Adipocyte (in vitro differentiated cells): ENCODE measurements around the gene EBF3.
A peak's percentile ranks its signal among the peaks of the same experiment; 100 is the strongest.

Experiments used
- DNase-seq: peaks from one replicate; pipeline ENCODE4 v3.0.0-alpha.2; 2015; ENCODE audit warnings: low read depth
- H3K27me3 ChIP-seq: replicated peaks from 2 replicates; pipeline ENCODE4 v1.7.0; 2013; ENCODE audit warnings: mild to moderate bottlenecking, low read length, moderate library complexity; ENCODE audit not compliant: control insufficient read depth, insufficient read depth
- H3K36me3 ChIP-seq: 2 replicates; pipeline ENCODE4 v1.7.0; 2013; ENCODE audit warnings: low read length, mild to moderate bottlenecking, moderate library complexity; ENCODE audit not compliant: control insufficient read depth, insufficient read depth, severe bottlenecking
- H3K4me1 ChIP-seq: 2 replicates; pipeline ENCODE4 v1.7.0; 2013; ENCODE audit warnings: mild to moderate bottlenecking, low read length, moderate library complexity; ENCODE audit not compliant: control insufficient read depth, insufficient read depth
- H3K4me3 ChIP-seq: 2 replicates; pipeline ENCODE4 v1.7.0; 2013; ENCODE audit warnings: mild to moderate bottlenecking, low read length, moderate library complexity
- H3K9ac ChIP-seq: 2 replicates; pipeline ENCODE4 v1.7.0; 2013; ENCODE audit warnings: mild to moderate bottlenecking, low read length, moderate library complexity
- H3K9me3 ChIP-seq: 2 replicates; pipeline ENCODE4 v1.7.0; 2013; ENCODE audit warnings: mild to moderate bottlenecking, low read length, moderate library complexity; ENCODE audit not compliant: control insufficient read depth

The EBF3 gene

GRCh38 chr10:129993621-129994020 lies 29.5 kb upstream of the EBF3 start:
- peaks cover 13% of the 10 kb centered on the region for H3K4me1 ChIP-seq
- no peaks in the 10 kb centered on the region for H3K36me3 ChIP-seq
- H3K27me3 ChIP-seq: no peaks in the 10 kb centered on the region
- peak overlapping the region; percentile 5 for H3K4me3 ChIP-seq
- H3K9me3 ChIP-seq: peaks cover 4% of the 10 kb centered on the region
- H3K9ac ChIP-seq: no peak overlapping the region
- DNase-seq: peak; percentile 62

GRCh38 chr10:129992356-129992755 lies 28.3 kb upstream of the EBF3 start:
- Histone ChIP-seq H3K4me1 (peaks cover 13% of the 10 kb centered on the region), H3K4me3 (no peak overlapping the region), H3K9ac (no peak overlapping the region), H3K27me3 (no peaks in the 10 kb centered on the region), H3K9me3 (peaks cover 8% of the 10 kb centered on the region), H3K36me3 (no peaks in the 10 kb centered on the region)
- no peak for DNase-seq

GRCh38 chr10:129982825-129983224 lies 18.8 kb upstream of the EBF3 start:
- Histone ChIP-seq H3K9me3 (peaks cover 19% of the 10 kb centered on the region), H3K4me3 (no peak overlapping the region), H3K36me3 (no peaks in the 10 kb centered on the region), H3K9ac (no peak overlapping the region), H3K27me3 (no peaks in the 10 kb centered on the region), H3K4me1 (no peaks in the 10 kb centered on the region)
- no peak for DNase-seq

GRCh38 chr10:129978980-129979379 lies 14.9 kb upstream of the EBF3 start:
- H3K4me1 ChIP-seq: no peaks in the 10 kb centered on the region
- H3K27me3 ChIP-seq: no peaks in the 10 kb centered on the region
- H3K9me3 ChIP-seq: peaks cover 12% of the 10 kb centered on the region
- H3K9ac ChIP-seq: no peak overlapping the region
- H3K36me3 ChIP-seq: no peaks in the 10 kb centered on the region
- no peak for DNase-seq
- no peak overlapping the region for H3K4me3 ChIP-seq

GRCh38 chr10:129978322-129978721 lies 14.2 kb upstream of the EBF3 start:
- Histone ChIP-seq H3K27me3 (no peaks in the 10 kb centered on the region), H3K9ac (no peak overlapping the region), H3K9me3 (peaks cover 12% of the 10 kb centered on the region), H3K4me1 (no peaks in the 10 kb centered on the region), H3K36me3 (no peaks in the 10 kb centered on the region), H3K4me3 (no peak overlapping the region)
- no peak for DNase-seq

GRCh38 chr10:129977794-129978193 lies 13.7 kb upstream of the EBF3 start:
- Histone ChIP-seq H3K4me1 (no peaks in the 10 kb centered on the region), H3K27me3 (no peaks in the 10 kb centered on the region), H3K9me3 (peaks cover 7% of the 10 kb centered on the region), H3K36me3 (no peaks in the 10 kb centered on the region), H3K4me3 (no peak overlapping the region), H3K9ac (no peak overlapping the region)
- no peak for DNase-seq

- Histone ChIP-seq H3K4me1 (peaks cover 22% of the 10 kb centered on the region), H3K4me3 (no peak overlapping the region), H3K9me3 (no peaks in the 10 kb centered on the region), H3K9ac (no peak overlapping the region), H3K36me3 (no peaks in the 10 kb centered on the region), H3K27me3 (no peaks in the 10 kb centered on the region)
- DNase-seq: no peak
These were observed 9.6 kb upstream of the EBF3 start for GRCh38 chr10:129973674-129974059.

- Histone ChIP-seq H3K27me3 (no peaks in the 10 kb centered on the region), H3K4me3 (peak overlapping the region; percentile 72), H3K9ac (peak overlapping the region; percentile 71), H3K36me3 (no peaks in the 10 kb centered on the region), H3K9me3 (no peaks in the 10 kb centered on the region), H3K4me1 (peaks cover 22% of the 10 kb centered on the region)
- no peak for DNase-seq
These were observed 9.0 kb upstream of the EBF3 start for GRCh38 chr10:129972966-129973673.

GRCh38 chr10:129972145-129972965 lies 8.3 kb upstream of the EBF3 start:
- no peak for DNase-seq
- H3K36me3 ChIP-seq: no peaks in the 10 kb centered on the region
- peaks cover 22% of the 10 kb centered on the region for H3K4me1 ChIP-seq
- no peaks in the 10 kb centered on the region for H3K9me3 ChIP-seq
- peak overlapping the region; percentile 71 for H3K9ac ChIP-seq
- peak overlapping the region; percentile 72 for H3K4me3 ChIP-seq
- H3K27me3 ChIP-seq: no peaks in the 10 kb centered on the region

GRCh38 chr10:129971381-129972144 lies 7.5 kb upstream of the EBF3 start:
- DNase-seq: peak; percentile 87
- Histone ChIP-seq H3K36me3 (no peaks in the 10 kb centered on the region), H3K27me3 (no peaks in the 10 kb centered on the region), H3K9me3 (no peaks in the 10 kb centered on the region), H3K4me1 (peaks cover 22% of the 10 kb centered on the region), H3K9ac (peak overlapping the region; percentile 71), H3K4me3 (peak overlapping the region; percentile 80)
